Right lung (tissue), 5 donors: ENCODE data around the gene ANGPTL2. TPM values are rescaled to one million over a fixed set of nuclear protein-coding genes. Genes with fewer than 3 reads are reported as not detected.
"Not testable (repeated sequence)": the region's sequence is repeated elsewhere in the genome, so short reads cannot be mapped to it uniquely, and the experiment has no call there.

Experiments
- DNase-seq, 2 donors: peaks; one replicate each; pipeline ENCODE4 v3.0.0-alpha.2; 2013
- polyA plus RNA-seq, 5 donors: library from polyadenylated mRNA; unstranded; fragments of 120-200 nt; gene quantifications; one replicate each; pipeline versions ENCODE4 v1.2.1 to v1.2.3, GENCODE V29; 2013; ENCODE audit warnings: inconsistent platforms in 1 of 5, low replicate concordance in 1 of 5; ENCODE audit not compliant: insufficient read length in 5 of 5, insufficient read depth in 1 of 5

Gene ANGPTL2
- polyA plus RNA-seq, 5 donors = 24.1 to 34.2 (median 30.3) TPM

DNA sequence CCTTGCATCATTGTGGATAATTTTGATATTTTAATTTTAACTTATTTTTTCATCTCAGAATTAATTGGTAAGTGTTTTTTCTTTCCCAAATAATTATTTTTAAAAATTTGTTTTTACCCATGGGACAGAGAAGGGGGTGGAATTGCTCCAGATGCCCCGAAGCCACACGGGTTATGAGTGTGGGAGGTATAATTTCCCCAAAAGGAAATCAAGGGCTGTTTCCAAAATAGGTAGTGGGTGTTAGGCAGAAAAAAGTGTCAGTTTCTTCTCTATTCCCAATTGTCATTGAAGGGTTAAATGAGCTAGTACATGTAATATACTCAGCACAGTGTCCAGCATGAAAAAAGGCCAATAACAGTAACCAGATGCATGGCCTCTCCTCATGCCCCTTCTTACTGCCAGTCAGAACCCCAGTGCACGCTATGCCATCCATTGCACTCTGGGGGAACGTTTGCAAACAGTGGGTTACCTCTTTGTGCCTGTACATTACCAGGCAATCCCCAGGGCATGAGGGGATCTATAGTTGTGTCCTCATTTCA, 36.4 kb upstream of the ANGPTL2 start:
- DNase-seq = no peak

DNA sequence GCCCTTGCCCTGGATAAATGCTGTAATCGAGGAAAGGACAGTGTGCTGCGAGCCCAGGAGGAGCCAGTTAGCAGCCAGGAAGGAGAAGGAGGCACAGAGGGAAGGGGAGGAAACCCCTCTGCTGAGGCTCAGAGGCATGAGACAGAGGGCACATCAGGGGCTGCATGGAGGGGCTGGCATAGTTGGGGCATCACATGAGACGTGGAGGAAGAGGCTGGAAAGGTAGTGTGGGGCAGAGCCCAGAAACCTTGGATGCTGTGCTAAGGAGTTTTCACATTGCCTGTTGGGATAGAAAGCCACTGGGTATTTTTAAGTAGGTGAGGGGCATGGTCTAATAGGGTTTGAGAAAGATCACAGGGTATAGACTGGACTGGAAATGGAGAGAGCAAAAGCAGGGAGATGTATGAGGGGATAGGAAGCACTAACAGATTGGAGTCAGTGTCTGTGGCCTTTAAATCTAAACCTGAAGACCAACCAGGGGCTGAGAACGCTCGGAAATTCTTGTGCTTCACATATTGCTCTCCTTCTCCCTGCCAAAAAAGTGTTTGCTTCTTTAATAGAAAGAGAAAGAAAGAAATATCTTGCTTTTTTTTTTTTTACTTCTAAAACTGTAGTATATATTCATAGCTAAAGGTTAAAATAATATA, 33.0 kb upstream of the ANGPTL2 start:
- no peak for DNase-seq

DNA sequence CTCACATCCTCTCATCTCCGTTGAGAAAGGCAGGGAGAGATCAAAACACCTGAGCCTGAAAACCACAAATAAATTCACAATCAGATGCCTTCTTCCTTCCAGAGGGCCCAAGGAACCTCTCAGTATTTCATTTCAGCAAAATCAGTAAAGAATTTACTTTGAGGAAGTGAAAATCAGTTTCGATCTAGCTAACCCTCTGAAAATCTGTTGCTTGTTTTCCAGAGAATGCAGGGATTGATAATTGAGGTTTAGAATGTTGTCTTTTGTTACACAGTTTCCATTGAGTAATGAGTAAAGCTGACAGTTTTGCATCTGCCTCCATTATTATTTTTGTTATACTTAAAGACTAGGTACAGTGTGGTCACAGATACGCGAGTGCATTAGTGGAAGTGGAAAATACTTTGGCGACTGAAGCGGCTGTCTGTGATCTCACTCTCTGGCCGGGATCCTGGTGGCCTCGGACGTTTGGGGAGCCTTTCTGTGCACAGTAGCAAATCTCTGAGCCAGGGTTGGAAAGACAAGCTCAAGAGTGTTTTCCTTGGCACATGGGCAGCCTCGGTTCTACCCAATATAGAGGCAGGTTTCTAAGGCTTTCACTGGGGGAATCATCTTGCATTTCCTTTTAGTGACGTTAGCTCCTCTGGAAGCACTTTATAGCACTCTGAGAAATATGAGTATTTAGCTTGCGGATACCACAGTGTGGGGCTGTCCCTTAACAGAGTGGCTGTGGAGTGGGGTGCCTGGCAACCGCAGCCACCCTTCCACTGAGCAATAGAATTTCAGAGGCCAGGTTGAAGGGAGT, 32.2 kb upstream of the ANGPTL2 start:
- peak; percentile 39 to 42 for DNase-seq

DNA sequence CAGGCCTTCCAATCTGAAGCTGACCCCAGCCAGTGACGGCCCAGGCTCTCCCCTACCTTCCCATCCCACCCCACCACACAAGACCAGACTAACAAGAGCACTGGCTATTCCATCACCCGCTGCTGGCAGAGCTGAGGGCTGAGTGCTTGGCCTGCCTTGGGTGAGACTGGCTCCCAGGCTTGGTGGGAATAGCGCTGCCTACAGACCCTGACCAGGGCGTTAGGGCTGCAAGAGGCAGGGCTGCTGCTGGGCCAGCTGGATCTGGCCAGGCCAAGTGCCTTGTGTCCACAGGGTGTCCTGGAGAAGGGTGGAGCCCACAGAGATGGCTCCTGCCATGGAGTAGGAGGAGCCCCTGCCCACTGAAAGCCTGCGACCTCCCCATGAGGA, 31.6 kb upstream of the ANGPTL2 start:
- no peak for DNase-seq

DNA sequence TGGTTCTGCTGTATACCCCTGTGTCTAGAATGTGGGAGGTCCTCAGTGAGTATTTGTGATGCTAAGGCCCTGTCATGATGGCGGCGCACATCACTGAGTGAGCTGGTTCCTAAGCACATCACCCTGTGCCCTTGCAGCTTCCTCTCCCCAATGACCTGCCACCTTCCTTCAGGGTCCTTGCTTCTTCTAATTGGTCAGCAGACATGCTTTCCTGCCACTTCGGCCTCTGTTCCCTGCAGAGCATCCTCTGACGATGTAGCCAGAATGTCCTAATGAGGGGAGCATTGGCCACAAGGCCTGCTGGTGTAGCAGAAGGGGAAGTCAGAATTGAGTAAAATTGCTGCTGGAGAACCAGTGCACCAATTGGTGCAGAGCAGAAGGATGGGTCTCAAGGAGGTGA, 31.1 kb upstream of the ANGPTL2 start:
- DNase-seq = no peak

DNA sequence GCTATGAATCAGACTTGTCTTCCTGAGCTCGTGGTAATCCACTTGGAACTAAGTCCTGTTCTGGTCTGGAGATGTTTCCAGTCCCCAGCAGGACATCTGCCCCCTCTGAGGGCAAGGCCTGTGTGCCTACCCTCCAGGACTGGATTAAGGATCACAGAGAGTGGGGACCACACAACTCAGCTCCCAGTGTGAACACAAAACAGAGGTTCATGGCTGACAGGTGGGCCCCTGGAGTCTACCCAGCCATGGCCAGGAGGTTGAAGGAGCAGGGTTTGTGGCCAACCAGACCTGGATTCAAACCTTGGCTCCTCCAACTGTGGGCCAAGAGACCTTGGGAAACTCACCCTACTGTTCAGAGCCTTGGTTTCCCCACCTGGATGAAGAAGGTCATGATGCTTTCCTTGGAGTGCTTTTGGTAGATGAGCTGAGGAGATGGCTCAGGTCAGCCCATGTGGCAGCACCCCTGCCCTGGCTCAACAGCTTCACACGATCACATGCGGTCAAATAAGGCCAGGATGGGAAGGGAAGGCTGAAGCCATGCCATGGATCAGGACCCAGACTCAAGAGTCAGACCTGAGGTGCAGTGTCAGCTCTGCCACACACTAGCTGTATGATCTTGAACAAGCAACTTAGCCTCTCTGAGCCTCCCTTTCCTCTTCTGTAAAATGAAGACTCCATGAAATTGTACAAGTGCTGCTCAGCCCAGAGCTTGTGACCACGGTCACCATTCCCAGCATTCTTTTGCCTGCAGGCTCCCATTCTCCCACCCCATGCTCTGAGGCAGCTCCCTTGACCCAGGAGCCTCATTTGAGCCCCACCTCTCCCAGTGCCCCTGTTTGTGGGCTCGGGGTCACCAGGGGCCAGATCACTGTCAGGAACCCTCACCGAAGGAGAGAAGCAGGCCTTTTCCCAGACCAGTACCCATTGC, 27.3 kb upstream of the ANGPTL2 start:
- DNase-seq = no peak

DNA sequence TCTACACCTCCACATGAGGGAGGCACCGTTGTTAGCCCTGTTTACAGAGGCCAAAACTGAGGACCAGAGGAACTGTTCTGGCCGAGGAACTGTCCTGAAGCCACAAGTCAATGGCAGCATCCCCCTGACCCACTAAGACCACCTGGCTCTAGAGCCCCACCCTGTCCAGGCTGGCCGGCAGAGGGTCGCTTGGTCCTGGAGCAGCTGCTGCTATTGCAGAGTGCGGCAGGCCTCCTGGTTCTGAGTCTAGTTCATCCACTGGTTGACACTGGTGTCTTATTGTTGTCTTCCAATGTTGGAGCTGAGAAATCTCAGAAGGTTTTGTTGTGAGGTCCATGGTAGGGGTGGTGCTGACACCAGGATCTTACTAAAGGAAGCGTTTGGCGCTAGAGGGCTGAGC, 26.6 kb upstream of the ANGPTL2 start:
- DNase-seq = no peak

DNA sequence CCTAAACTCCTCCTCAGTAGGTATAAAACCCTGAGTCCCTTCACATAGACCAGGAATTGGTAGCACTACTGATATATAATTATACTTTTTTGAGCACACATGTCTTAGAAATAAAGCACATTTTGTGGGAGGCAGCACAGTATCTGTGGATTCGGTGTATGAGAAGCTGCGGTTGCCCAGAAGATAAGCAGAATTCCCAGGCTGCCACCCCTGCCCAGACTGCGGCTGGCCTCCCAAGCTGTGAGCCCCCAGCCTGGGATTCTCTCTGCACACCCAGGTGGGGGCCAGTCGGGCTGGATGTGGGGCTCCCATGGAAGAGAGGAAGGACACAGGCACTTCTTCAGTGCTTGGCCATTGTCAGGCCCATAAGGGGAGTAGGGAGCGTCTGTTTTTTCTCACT, 25.6 kb upstream of the ANGPTL2 start:
- no peak for DNase-seq

DNA sequence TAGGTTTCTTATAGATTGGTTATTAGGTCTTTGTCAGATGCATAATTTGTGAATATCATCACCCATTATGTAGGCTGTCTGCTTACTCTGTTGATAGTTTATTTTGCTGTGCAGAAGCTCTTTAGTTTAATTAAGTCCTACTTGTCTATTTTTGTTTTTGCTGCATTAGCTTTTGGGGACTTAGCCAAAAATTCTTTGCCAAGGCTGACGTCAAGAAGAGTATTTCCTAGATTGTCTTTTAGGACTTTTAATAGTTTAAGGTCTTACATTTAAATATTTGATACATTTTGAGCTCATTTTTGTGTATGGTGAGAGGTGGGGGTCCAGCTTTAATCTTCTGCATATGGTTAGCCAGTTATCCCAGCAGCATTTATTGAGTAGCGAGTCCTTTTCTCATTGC, 24.8 kb upstream of the ANGPTL2 start:
- peak; percentile 49 to 52 for DNase-seq

DNA sequence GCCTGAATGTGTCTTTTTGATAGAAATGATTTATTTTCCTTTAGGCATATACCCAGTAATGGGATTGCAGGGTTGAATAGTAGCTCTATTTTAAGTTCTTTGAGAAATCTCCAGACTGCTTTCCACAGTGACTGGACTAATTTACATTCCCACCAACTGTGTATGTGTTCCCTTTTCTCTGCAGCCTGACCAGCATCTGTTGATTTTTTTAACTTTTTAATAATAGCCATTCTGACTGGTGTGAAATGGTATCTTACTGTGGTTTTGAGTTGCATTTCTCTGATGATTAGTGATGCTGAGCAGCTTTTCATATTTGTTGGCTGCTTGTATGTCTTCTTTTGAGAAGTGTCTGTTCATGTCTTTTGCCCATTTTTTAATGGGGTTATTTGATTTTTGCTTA, 24.4 kb upstream of the ANGPTL2 start:
- DNase-seq = not testable (repeated sequence)

DNA sequence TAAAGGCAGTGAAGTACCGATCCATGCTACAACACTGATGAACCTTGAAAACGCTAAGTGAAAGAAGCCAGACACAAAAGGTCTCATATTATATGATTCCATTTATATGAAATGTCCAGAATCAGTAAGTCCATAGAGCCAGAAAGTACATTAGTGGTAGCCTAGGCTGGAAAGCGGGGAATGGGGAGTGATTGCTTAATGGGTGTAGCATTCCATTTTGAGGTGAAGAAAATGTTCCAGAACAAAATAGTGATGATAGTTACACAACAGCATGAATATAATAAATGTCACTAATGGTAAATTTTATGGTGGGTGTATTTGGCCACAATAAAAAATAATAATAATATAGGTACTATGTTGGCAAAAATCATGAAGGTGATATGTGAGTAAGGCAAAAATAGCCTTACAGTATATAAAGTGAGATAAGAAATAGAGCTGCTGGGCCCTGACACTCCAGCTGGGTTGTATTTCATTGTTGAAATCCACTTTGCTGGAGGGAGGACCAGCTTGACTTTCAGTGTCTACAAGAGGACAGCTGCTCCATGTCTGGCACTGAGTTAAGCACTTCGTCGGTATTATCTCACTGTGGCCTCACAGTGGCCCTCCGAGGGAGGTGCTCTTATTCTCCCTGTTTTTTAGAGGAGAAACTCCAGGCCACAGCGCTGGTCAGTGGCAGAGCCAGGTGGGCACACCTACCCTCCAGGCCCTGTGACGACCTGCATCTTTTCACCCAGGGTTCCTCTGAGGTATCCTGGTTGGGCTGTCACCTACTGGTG, 22.4 kb upstream of the ANGPTL2 start:
- peak; percentile 72 to 77 for DNase-seq

DNA sequence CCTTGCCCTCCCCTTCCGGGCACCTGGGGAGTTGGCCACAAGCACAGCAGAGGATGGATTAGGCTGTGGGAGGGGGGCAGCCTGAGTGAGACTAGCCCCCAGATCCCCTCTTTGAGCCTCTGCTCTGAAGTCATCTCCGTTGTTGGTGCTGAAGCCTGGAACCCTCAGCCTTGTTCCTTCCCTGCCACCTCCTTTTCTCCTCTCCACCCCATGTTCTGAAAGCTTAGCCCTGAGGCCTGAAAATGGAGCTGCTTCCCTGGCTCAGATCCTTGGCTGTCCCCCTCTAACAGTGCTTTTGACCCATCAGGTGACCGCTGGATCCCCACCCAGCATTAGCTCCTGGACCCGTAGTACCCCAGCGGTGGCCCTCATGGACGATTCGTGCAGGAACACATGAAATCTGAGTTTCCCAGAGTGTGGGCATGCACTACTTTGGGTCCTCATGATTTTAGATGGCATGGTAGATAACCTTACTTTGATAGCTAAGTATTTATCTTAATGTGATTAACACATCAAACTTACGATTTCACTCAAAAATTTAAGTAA, 21.6 kb upstream of the ANGPTL2 start:
- DNase-seq = no peak

DNA sequence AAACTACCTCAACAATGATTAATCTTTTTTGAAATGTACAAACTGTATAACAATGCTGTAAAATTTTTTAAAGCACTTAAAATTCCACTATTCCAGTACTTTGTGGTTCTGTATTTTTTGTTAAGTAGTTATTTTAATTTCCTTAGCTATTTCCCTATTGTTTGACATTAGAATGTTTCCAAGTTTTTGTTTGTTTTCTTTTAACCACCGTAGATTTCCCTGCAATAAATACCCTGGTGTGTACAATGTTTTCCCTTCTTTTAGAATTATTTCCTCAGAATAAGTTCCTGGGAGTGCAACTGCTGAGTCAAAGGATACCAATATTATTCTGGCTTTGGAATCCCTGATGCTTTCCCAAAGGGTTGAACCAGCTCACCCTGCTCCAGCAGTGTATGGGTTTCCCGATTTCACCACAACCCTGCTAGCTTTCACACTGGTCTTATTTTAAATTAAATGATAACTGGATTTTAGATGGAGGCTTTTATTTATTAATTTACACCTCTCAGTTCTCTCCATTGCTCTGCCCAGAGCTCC, 20.6 kb upstream of the ANGPTL2 start:
- no peak for DNase-seq

DNA sequence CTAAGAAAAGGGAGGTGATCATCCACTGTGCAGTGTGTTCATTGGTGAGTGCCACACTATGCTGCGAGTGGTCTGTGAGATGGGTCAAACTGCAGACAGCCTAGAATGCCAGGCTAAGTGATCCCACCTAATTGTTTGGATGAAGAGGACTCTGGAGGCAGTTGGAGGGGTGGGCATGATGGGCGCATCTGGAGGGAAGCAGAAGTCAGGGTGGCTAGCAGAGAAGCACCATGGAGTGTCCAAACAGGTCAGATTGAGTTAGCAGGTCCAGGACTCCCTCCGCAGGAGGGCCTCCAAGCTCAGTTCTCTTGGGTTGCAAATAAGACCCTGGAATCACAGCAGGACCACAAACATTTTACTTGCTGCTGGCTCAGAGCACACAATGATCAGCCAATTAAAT, 19.9 kb upstream of the ANGPTL2 start:
- no peak for DNase-seq

DNA sequence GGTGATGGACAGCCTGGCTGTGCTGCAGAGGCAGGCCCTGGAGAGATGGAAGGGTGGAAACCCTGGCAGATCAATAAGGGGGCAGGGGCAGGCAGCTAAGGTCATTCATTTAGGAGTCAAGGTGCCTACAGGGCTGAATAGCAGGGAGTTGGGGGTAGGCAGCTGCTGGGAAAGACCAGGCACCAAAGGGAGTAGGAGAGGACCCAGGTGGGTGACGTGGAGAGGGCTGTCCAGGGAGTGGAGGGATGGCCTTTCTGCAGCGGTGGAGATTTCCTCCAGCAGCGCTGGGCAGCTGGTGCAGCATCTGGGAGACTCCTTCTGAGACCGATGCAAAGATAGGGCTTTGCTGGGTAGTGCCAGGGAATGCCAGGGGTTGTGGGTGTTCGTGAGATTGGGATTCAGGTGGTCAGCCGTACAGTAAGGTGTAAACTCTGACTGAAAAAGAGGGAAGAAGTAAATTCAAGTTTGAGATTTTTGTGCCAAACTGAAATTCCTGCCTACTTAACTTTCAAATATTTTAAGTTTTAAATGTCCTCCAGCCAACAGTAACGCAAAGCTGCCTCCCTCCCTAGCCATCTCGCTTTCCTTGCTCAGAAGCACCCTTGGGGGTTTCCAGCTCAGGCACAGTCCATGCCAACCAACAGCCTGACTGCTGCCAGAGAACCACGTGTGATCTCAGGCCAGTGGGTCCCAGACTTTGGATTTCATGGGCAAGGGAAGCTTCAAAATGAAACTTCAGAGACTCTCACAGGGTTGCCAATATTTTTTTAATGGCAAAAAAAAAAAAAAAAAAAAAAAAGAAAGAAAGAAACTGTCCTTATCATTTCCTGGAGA, 18.6 kb upstream of the ANGPTL2 start:
- DNase-seq = no peak

DNA sequence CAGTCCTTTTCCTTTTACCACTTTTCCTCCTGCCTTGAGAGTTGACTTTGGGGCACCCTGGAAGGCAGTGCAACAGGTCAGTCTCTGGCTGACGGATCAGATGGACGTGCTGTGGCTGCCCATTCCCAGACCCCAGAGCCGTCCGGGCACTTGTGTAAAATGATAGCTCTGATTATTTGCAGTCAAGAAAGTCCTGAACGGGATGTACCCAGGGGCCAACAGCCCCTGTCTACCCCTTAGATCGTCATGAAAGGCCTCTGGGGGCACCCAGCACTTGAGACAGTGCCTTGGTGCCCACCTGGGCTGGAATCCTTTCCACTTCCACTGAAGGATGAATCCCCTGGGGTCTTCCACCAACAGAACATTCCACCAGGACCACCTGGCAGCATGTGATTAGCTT, 17.7 kb upstream of the ANGPTL2 start:
- no peak for DNase-seq

DNA sequence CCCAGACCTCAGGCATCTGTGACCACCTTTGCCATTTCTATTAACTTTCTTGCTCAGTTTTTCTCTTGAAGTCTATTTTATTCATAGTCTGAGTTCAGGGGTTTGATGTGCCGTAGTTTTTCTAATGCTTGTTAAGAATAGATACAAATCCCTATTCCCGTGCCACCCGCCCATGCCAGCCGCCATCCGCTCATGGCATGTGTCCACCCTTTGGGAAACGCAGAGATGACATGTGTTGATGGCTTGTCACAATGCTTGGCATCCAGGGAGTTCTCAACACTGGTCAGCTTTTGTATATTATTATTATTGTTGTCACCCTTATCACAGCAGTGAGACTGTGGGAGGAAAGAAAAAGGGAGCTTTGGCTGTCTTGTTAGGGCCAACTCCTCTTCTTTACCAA, 17.3 kb upstream of the ANGPTL2 start:
- no peak for DNase-seq

DNA sequence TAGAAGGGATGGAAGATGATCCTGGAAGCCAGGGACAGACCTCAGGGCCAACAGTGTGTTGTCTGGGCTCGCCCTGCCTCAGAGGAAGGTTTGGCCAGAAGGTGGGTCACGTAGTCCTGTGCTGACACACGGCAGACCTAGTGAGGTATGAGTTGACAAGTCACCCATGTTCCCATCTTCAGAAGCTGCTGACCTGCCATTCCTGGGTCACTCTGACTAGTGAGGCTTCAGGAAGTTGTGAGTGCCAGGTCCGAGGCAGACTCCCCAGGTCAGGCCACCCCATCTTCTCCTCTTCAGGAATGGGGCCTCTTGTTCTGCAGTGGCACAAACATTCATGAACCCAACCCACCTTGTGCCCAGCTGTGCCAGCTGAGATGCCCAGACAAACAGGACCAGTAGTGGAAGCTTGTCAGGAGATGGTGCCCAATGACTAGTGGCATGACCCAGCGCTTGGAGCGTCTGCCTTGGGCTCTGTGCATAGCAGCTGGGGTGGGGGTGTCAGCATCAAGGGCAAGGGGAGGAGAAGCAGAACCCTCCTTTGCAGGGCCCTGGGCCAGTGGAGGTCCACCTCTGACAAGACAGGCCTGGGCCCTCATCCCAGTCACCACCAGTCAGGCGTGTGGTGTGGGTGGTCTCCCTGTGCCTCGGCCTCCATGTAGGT, 16.8 kb upstream of the ANGPTL2 start:
- DNase-seq = no peak

DNA sequence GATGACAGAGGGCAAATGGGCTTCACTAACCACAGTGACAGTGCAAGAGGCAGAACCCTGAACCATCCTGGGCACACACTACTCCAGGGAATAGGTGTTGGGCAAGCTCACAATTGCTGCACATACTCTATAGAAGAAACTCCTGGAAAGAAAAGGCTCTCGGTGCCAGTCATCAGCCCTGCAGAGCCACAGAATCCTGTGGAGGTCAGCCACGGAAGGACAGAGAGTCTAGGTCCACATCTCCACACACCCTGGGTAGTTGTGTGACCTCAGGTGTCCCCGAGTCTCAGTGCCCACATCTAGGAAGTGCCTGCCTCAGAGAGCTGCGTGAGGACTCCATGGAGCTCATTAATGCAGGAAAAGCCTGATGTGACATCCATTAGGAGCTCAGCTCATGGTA, 16.0 kb upstream of the ANGPTL2 start:
- no peak for DNase-seq
